Activated effector memory CD4-positive, alpha-beta T cell treated with anti-CD3 and anti-CD28 coated beads, Interleukin-2, amount 50 U/mL, for 16 hours (primary cell): ENCODE measurements around the gene TNFAIP8L3.

Source experiments
- DNase-seq: peaks from one replicate; pipeline ENCODE4 v3.0.0-alpha.2; 2020

Gene TNFAIP8L3

DNA sequence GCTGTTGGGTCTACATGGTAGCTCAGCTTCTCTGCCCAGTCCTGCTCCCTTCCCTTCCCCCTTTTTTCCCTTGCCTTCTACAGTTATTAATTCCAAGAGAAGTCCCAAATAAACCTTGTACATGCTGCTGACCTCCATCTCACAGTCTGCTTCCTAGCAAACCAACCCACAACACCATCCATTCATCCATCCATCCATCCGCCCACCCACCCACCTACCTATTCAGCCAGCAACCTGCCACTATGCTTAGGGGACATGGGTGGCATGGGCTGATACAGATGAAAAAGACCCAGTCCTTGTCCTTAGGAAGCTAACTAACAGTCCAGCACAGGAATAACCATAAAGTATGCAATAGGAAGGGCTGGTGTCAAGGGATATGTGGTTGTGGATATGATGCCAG, 5.7 kb downstream of the TNFAIP8L3 start:
- no peak for DNase-seq

GRCh38 chr15:51088585-51088984, 6.1 kb downstream of the TNFAIP8L3 start:
- no peak for DNase-seq

DNA sequence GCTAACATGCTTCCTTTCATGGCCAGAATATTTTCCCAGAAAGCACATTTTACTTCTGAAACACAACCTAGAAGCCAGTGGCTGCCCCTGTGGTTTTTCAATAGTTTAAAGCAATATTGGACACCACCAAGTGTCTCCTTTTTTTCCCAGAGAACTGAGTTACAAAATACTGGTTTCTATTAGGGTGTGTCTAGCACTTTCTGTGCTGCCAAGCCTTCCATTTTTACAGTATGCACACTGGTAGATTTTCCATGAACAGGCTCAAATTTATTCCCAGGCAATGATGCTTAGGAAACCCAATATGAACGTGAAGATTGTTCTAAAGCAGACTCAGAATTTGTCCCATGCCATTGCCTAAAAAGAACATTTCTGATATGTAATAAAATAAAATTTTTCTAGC, 7.2 kb downstream of the TNFAIP8L3 start:
- DNase-seq = no peak

- DNase-seq = no peak
These were observed 8.3 kb downstream of the TNFAIP8L3 start for GRCh38 chr15:51086409-51086808.

GRCh38 chr15:51085764-51086163, 8.9 kb downstream of the TNFAIP8L3 start:
- DNase-seq = no peak

- DNase-seq = no peak
These were observed 11.0 kb downstream of the TNFAIP8L3 start for GRCh38 chr15:51083641-51084166.

DNA sequence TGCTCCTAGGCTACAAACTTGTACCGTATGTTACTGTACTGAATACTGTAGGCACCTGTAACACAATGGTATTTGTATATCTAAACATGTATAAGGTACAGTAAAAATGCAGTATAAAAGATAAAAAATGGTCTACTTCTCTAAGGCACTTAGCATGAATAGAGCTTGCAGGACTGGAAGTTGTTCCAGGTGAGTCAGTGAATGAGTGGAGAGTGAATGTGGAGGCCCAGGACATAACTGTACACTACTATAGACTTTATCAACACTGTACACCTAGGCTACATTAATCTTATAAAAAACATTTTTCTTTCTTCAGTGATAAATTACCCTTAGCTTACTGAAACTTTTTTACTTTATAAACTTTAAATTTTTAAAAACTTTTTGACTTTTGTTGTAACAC, 12.5 kb downstream of the TNFAIP8L3 start:
- no peak for DNase-seq

DNA sequence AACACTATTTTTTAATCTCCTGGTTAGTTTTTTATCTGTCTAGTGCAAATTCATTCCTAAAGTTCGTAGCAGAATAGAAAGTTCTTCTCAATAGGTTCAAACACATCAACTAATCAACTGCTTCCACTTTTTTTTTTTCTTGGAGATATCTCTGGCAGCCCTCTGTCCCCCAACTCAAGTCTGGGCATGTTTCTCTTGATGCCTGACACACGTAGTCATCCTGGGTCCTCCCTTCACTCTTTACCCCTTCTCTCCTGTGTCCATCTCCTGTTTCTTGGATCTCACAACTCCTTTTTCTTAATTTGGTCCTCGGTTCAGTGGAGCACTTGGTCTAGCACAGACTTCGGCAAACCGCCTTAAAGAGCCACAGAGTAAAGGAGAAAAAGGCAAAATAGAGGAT, 14.4 kb downstream of the TNFAIP8L3 start:
- DNase-seq = no peak

- no peak for DNase-seq
These were observed 15.5 kb downstream of the TNFAIP8L3 start for GRCh38 chr15:51079226-51079625.

GRCh38 chr15:51077221-51078153, 17.2 kb downstream of the TNFAIP8L3 start:
- peak; percentile 78 for DNase-seq

DNA sequence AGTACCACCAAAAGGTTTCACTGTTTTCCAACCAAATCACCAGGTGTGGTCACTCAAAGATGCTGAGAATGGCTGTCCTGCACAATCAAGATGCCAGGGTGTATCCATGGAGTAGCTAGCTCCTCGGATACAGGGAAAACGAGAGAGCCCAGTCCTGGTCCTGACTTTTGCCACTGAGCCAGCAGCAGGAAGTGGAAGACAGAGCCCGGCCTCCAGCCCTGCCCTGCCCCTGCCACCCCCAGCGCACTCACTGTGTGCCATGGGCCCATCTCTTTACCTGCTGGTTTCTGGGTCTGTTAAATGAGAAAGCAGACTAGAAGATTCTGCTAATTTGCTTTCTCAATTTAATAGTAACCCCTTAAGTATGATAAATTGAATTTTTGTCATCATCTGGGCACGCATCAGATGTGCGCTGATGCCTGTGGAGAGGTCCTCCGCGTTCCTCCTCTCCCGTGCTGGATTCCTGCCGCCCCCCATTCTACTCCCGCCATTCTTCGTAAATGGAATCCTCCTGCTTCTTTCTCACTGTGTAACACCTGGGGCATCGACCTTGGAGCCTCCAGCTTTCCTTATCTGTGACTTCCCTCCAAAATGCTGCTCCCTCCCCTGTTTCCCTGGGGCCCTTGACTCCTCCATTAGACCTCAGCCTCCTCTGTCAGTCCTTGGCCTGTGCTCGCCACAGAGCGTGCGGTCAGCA, 18.0 kb downstream of the TNFAIP8L3 start:
- DNase-seq = no peak

DNA sequence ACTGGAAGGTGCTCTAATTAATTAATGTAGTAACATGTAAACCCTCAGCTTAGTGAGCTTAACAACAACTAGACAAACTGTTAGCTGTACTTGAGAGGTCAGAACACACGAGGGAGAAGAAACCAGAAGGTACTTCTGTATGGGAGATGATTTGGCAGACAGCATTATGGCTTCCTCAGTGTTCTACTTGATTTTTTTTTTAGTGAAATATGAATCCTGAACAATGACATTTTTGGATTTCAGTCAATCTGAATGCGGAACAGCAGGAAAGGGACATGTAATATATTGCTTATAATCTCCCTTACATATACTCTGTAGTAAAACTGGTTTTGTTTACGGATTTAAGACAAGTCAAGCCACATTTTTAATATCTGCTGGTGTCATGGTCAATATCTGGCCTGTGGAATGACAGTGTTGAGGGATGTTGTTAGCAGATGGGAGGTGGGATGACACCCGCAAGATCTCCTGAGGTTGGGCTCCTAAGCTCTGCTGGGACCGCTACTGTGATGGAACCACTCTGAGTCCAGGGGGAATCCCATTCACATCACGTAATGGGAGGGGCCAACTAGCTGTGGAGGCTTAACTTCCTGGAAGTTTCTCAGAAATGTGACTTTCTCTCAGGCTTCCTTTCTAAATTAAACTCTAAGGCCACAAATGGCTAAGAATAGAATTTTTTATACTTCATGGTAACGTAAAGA, 18.7 kb downstream of the TNFAIP8L3 start:
- no peak for DNase-seq

- no peak for DNase-seq
These were observed 19.3 kb downstream of the TNFAIP8L3 start for GRCh38 chr15:51075364-51075763.

GRCh38 chr15:51074926-51075325, 19.8 kb downstream of the TNFAIP8L3 start:
- no peak for DNase-seq

- DNase-seq = no peak
These were observed 23.1 kb downstream of the TNFAIP8L3 start for GRCh38 chr15:51071578-51071977.

DNA sequence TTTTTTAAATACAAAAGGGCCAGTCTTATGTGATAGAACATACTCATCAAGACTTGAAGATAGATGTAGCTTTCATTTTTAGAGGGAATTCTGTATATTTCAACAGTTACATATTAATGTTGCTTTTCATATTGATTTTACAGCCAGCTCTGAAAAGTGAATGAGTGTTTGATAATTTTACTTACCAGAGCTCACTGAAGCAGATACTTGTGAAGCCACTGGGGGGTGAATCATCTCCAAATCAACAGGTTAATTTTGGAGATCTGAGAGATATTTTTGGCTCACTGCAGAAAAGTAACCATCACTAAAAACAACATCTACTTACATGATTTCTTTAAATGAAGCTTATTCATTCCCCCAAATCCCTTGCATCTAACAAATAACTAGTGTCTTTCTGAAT, 24.7 kb downstream of the TNFAIP8L3 start:
- DNase-seq = no peak

DNA sequence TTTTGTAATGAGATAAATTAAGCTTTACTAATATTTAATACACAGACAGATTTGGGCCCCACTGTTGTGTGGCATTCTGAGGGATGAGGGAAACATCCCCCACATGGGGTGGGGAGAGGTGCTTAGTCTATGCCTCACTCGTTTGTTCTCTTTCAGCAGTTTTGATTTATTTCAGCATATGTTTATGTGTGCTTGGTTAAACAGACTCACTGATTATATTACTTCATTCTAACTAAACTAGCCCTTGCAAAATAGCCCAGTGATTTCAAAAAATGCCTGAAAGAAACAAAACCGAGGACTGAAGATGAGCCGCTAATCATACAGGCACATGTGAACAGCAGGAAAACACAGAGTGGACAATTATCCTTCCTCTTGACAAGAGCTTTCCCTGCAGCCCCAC, 27.2 kb downstream of the TNFAIP8L3 start:
- DNase-seq = no peak

GRCh38 chr15:51065781-51066180, 28.9 kb downstream of the TNFAIP8L3 start:
- DNase-seq = no peak

DNA sequence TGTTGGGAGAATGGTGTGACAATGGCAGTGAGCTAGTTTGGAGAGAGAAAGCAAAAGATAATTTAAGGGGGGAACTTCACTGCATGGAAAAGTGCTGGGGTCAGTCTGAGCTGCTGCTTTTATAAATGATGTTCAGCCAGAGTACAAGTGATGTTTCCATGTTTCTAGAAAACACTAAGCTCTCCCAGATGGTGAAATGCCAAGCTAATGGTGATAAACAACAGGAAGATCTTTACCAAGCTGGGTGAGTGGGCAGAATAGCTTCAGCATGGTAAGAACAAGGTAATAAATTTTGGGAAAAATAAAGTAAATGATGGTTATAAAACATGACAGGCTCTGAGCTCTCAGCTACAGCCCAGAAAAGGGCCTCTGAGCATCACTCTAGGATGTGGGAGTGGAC, 29.4 kb downstream of the TNFAIP8L3 start:
- no peak for DNase-seq

DNA sequence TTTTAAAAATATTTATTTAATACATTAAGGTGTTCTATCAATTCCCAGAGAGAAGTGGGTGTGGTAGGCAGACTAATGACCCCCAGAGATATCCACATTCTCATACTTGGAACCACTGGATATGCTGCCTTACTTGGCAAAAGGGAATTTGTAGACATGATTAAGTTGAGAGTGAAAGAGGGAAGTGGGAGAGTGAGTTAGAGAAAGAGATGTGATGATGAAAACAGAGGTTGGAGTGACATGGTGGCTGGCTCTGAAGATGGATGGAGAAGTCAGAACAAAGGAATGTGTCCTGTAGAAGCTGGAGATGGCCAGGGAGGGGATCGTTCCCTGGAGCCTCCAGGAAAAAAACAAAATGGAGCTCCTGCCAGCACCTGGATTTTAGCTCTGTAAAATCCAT, 32.0 kb downstream of the TNFAIP8L3 start:
- DNase-seq = no peak

- no peak for DNase-seq
These were observed 34.6 kb downstream of the TNFAIP8L3 start for GRCh38 chr15:51060030-51060673.

GRCh38 chr15:51054535-51054934, 40.2 kb downstream of the TNFAIP8L3 start:
- DNase-seq = no peak

DNA sequence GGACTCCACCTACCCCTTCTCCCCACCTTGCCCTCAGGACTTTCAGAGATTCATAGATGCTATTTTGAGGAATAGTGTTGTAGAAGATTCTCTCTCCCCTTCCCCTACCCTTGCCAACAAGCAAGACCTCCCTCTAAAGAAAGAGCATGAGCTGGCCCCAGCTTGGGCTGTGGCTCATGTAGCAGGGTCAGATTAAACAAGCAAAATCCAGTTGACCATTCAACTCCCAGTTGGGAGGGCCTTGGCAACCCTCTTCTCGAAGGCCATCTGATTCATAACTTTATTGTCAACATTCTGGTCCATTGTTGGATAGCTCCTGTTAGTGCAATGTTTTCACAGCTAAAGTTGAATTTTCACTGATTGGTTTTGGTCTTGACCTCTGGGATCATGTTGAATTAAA, 41.1 kb downstream of the TNFAIP8L3 start:
- DNase-seq = no peak
